ENCODE data around the gene ASTN2.

DNA sequence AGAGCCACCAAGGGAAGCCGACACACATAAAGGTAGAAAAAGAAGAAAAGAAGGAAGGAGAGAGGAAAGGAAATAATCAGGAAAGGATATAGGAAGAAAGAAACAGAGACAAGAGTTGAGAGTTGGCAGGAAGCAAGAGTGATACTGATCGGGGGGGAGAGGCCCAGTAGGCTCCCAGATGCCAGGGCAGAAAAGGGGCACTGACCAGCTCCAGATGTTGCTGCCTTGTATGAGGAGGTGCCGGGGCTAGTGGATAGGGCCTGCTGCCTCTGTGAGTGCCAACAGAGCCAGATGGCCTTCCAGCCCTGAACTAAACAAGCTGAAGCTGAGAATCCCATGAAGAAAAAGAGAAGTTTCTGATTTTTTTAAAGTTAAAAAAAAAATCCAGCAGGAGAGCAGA, 809.8 kb downstream of the ASTN2 start:
- TF ChIP-seq EZH2 (IDR thresholded peaks at IDR 0.05; ENCODE audit: insufficient read depth, poor library complexity, severe bottlenecking) (no peak), EZH2phosphoT487 (IDR thresholded peaks at IDR 0.05; ENCODE audit: insufficient read depth, low read depth) (no peak)

Measured in GM23248 (cell line).